Panc1 (cell line): ENCODE measurements around the gene PCDHB16. TPM values are rescaled to one million over a fixed set of nuclear protein-coding genes. Genes with fewer than 3 reads are reported as not detected.
A peak's percentile ranks its signal among the peaks of the same experiment; 100 is the strongest.

Experiments
- ATAC-seq: fragments of 200-7000 bp; cut with Tn5 transposase; 2 replicates; pipeline ENCODE4 v1.9.1; 2020; ENCODE audit warnings: mild to moderate bottlenecking, moderate library complexity
- BruUV-seq: library from RNA; stranded (reverse); fragments of 400-500 nt; replicated peaks from 2 replicates; lab custom pipeline; 2021; lab: Mats Ljungman, UMichigan
- CTCF ChIA-PET: fragments of 300-600 bp; sonication (Branson Sonifier 250); formaldehyde crosslinking; loops from one replicate; lab custom pipeline; 2022; ENCODE audit warnings: antibody characterized with exemption; lab: Charles Lee
- POLR2A ChIA-PET: fragments of 300-600 bp; sonication (Branson Sonifier 250); formaldehyde crosslinking; loops from one replicate; lab custom pipeline; 2022; ENCODE audit warnings: antibody characterized with exemption; lab: Charles Lee
- DNase-seq: peaks from one replicate; pipeline ENCODE4 v3.0.0-alpha.2; 2010; ENCODE audit warnings: low read depth, low spot score
- H3K27ac ChIP-seq: 2 replicates; pipeline ENCODE4 v1.5.1; 2011; ENCODE audit warnings: mild to moderate bottlenecking, low read length, inconsistent platforms
- H3K27me3 ChIP-seq: fragments of 200-500 bp; sonication (Bioruptor generic); 2 replicates; pipeline ENCODE4 v1.6.0; 2014; ENCODE audit warnings: low read length, inconsistent platforms; ENCODE audit not compliant: control insufficient read depth, insufficient read depth
- H3K36me3 ChIP-seq: fragments of 200-500 bp; sonication (Bioruptor generic); 2 replicates; pipeline ENCODE4 v1.5.1; 2014; ENCODE audit warnings: inconsistent platforms, mild to moderate bottlenecking, low read length, moderate library complexity; ENCODE audit not compliant: control insufficient read depth, insufficient read depth
- H3K4me1 ChIP-seq: 2 replicates; pipeline ENCODE4 v1.5.1; 2011; ENCODE audit warnings: inconsistent platforms, mild to moderate bottlenecking, low read length, moderate library complexity; ENCODE audit not compliant: control insufficient read depth, insufficient read depth
- H3K4me3 ChIP-seq, 2 experiments: 2 replicates each; pipeline ENCODE4 v1.5.1; 2011 to 2012; ENCODE audit warnings: low read depth in 2 of 2, low read length in 2 of 2, mild to moderate bottlenecking in 2 of 2, inconsistent platforms in 1 of 2, moderate library complexity in 1 of 2
- H3K9me3 ChIP-seq: fragments of 200-500 bp; sonication (Bioruptor generic); 2 replicates; pipeline ENCODE4 v1.5.1; 2014; ENCODE audit warnings: low read depth, mild to moderate bottlenecking, inconsistent platforms, low read length, moderate library complexity; ENCODE audit not compliant: control insufficient read depth, insufficient read depth
- CTCF ChIP-seq: fragments of 450-650 bp; IDR thresholded peaks from 2 replicates; pipeline ENCODE4 v1.5.1; 2017; ENCODE audit warnings: mild to moderate bottlenecking
- SIN3A ChIP-seq: IDR thresholded peaks from 2 replicates; pipeline ENCODE4 v1.6.1; 2012; ENCODE audit warnings: low read depth, mild to moderate bottlenecking, low read length, moderate library complexity, borderline replicate concordance; ENCODE audit not compliant: insufficient read depth
- in situ Hi-C: cut with HindIII; loops from 2 replicates; pipeline ENCODE4 v1.10.0; 2016; ENCODE audit warnings: low sequenced_read_pairs, low pct_unique_long_range_greater_than_20kb
- intact Hi-C: fragments of 100-400 bp; cut with micrococcal nuclease; formaldehyde crosslinking; loops from one replicate; pipeline ENCODE4 v1.10.0; 2022; ENCODE audit not compliant: unreplicated experiment
- total RNA-seq: library from RNA; stranded (reverse); gene quantifications from one replicate; pipeline ENCODE4 v1.2.1, GENCODE V29; 2021; ENCODE audit not compliant: unreplicated experiment

The PCDHB16 gene
- total RNA-seq, 1 experiment from 2014 or later = 1.8 TPM

- intact Hi-C loops (no loop called here), in situ Hi-C loops (no loop called here)
- ChIA-PET CTCF (no interaction called here), POLR2A (no interaction called here)
- no peak overlapping the region for H3K4me3 ChIP-seq
- no peaks in the 10 kb centered on the region for H3K4me1 ChIP-seq
- H3K36me3 ChIP-seq = no peaks in the 10 kb centered on the region
- H3K27ac ChIP-seq = no peak overlapping the region
- BruUV-seq = no TSS peak
- peaks cover 61% of the 10 kb centered on the region for H3K9me3 ChIP-seq
- DNase-seq (no peak), ATAC-seq (no peak)
- H3K27me3 ChIP-seq = no peaks in the 10 kb centered on the region
- TF ChIP-seq CTCF (peak; percentile 10; the same call in 1 of the 2 replicates), SIN3A (no peak)
Measured at GRCh38 chr5:141234109-141234667, 52.0 kb downstream of the PCDHB16 start.

Other genes with a start within 250 kb of the PCDHB16 start
- 8.8 TPM for gene PCDHAC2, start 215.9 kb upstream of the PCDHB16 start, total RNA-seq
- 0.05 TPM for gene PCDHB1, start 131.0 kb upstream of the PCDHB16 start, total RNA-seq
- gene PCDHB2, start 87.8 kb upstream of the PCDHB16 start, total RNA-seq = 12.8 TPM
- 0.92 TPM for gene PCDHB3, start 81.9 kb upstream of the PCDHB16 start, total RNA-seq
- 0.26 TPM for gene PCDHB4, start 60.6 kb upstream of the PCDHB16 start, total RNA-seq
- 0.08 TPM for gene PCDHB5, start 47.2 kb upstream of the PCDHB16 start, total RNA-seq
- gene PCDHB6, start 32.3 kb upstream of the PCDHB16 start, total RNA-seq = 1.9 TPM
- gene PCDHB7, start 9.7 kb upstream of the PCDHB16 start, total RNA-seq = 1.3 TPM
- 7.6 TPM for gene PCDHB8, start 4.6 kb upstream of the PCDHB16 start, total RNA-seq
- 1.8 TPM for gene PCDHB9, start 4.8 kb downstream of the PCDHB16 start, total RNA-seq
- 0.72 TPM for gene PCDHB10, start 10.0 kb downstream of the PCDHB16 start, total RNA-seq
- 1.6 TPM for gene PCDHB11, start 17.2 kb downstream of the PCDHB16 start, total RNA-seq
- gene PCDHB12, start 26.3 kb downstream of the PCDHB16 start, total RNA-seq = 0.44 TPM
- 1.0 TPM for gene PCDHB13, start 31.5 kb downstream of the PCDHB16 start, total RNA-seq
- 0.80 TPM for gene PCDHB14, start 41.0 kb downstream of the PCDHB16 start, total RNA-seq
- 0.15 TPM for gene PCDHB15, start 63.0 kb downstream of the PCDHB16 start, total RNA-seq
- 0.28 TPM for gene SLC25A2, start 121.7 kb downstream of the PCDHB16 start, total RNA-seq
- 71.0 TPM for gene TAF7, start 138.4 kb downstream of the PCDHB16 start, total RNA-seq
- gene PCDHGA1, start 148.1 kb downstream of the PCDHB16 start, total RNA-seq = 0.92 TPM
- gene PCDHGA2, start 156.4 kb downstream of the PCDHB16 start, total RNA-seq = 0.05 TPM
- not detected for gene PCDHGA3, start 161.4 kb downstream of the PCDHB16 start, total RNA-seq
- 2.0 TPM for gene PCDHGB1, start 167.7 kb downstream of the PCDHB16 start, total RNA-seq
- 0.69 TPM for gene PCDHGA4, start 172.6 kb downstream of the PCDHB16 start, total RNA-seq
- gene PCDHGB2, start 177.6 kb downstream of the PCDHB16 start, total RNA-seq = 5.3 TPM
- 0.67 TPM for gene PCDHGA5, start 181.8 kb downstream of the PCDHB16 start, total RNA-seq
- 0.49 TPM for gene PCDHGB3, start 187.9 kb downstream of the PCDHB16 start, total RNA-seq
- 0.59 TPM for gene PCDHGA6, start 191.5 kb downstream of the PCDHB16 start, total RNA-seq
- gene PCDHGA7, start 200.4 kb downstream of the PCDHB16 start, total RNA-seq = 0.18 TPM
- 0.21 TPM for gene PCDHGB4, start 205.3 kb downstream of the PCDHB16 start, total RNA-seq
- gene PCDHGA8, start 210.2 kb downstream of the PCDHB16 start, total RNA-seq = 0.18 TPM
- 0.87 TPM for gene PCDHGB5, start 215.6 kb downstream of the PCDHB16 start, total RNA-seq
- 0.15 TPM for gene PCDHGA9, start 220.4 kb downstream of the PCDHB16 start, total RNA-seq
- gene PCDHGB6, start 225.6 kb downstream of the PCDHB16 start, total RNA-seq = 0.23 TPM
- 0.69 TPM for gene PCDHGA10, start 230.6 kb downstream of the PCDHB16 start, total RNA-seq
- gene PCDHGB7, start 235.3 kb downstream of the PCDHB16 start, total RNA-seq = 6.7 TPM
- gene PCDHGA11, start 238.7 kb downstream of the PCDHB16 start, total RNA-seq = 0.39 TPM
- 0.21 TPM for gene PCDHGA12, start 248.1 kb downstream of the PCDHB16 start, total RNA-seq